Endothelial cell of umbilical vein (primary cell): ENCODE results near the gene CENPF.

Experiments
- EZH2 ChIP-seq: IDR thresholded peaks from 2 replicates; pipeline ENCODE4 v1.6.1; 2012; ENCODE audit warnings: borderline replicate concordance, low read depth, mild to moderate bottlenecking, moderate library complexity, low read length, inconsistent platforms; ENCODE audit not compliant: severe bottlenecking
- GATA2 ChIP-seq: IDR thresholded peaks from 2 replicates; pipeline ENCODE4 v1.7.0; 2011; ENCODE audit warnings: low read depth, mild to moderate bottlenecking, moderate library complexity, mixed read lengths, low read length; ENCODE audit not compliant: insufficient read length, insufficient read depth
- TF ChIP-seq, protein P1 (sequence below), 2 donors: IDR thresholded peaks; 1 replicate in 1 of 2; 2 replicates in 1 of 2; pipeline ENCODE4 v1.5.1; 2011; ENCODE audit warnings: low read length in 2 of 2, mild to moderate bottlenecking in 2 of 2, moderate library complexity in 2 of 2, control low read depth in 1 of 2, inconsistent platforms in 1 of 2, low read depth in 1 of 2; ENCODE audit not compliant: insufficient read depth in 1 of 2; ENCODE audit errors: extremely low read depth in 1 of 2

DNA sequence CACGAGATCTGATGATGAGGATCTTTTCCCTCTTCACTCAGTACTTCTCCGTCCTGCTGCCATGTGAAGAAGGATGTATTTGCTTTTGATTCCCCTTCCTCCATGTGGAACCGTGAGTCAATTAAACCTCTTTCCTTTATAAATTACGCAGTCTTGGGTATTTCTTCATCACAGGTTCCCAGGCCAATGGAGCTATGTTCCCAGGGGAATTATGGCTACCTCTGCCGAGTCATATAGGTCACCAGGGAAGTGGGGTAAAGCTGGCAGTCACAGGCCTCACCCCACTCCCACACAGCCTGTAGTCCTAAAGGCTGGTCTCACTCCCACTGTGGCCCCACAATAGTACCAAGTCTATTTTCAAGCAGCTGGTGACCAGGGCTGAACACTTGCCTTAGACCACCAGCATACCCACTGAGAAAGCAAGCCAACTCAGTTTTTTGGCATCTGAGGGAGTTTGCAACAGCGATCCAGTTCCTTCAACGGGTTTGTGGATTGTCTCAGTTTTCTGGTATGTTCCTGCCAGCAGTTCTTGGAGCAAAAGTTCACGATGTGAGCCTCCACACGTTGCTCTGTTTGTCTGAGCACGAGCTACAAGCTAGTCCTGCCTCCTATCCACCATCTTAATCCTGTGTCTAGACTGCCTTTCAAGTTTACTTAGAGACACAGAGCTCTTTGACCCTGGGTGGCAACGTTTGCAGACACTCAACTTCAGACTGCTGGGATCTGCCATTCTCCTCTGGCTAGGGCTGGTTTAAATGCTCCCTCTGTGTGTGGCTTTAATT is 104.5 kb downstream of the CENPF start:
- TF ChIP-seq EZH2: no peak
- TF ChIP-seq, protein P1, sequence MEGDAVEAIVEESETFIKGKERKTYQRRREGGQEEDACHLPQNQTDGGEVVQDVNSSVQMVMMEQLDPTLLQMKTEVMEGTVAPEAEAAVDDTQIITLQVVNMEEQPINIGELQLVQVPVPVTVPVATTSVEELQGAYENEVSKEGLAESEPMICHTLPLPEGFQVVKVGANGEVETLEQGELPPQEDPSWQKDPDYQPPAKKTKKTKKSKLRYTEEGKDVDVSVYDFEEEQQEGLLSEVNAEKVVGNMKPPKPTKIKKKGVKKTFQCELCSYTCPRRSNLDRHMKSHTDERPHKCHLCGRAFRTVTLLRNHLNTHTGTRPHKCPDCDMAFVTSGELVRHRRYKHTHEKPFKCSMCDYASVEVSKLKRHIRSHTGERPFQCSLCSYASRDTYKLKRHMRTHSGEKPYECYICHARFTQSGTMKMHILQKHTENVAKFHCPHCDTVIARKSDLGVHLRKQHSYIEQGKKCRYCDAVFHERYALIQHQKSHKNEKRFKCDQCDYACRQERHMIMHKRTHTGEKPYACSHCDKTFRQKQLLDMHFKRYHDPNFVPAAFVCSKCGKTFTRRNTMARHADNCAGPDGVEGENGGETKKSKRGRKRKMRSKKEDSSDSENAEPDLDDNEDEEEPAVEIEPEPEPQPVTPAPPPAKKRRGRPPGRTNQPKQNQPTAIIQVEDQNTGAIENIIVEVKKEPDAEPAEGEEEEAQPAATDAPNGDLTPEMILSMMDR (IDR thresholded peaks at IDR 0.05; ENCODE audit: extremely low read depth in 1 of 2, insufficient read depth in 1 of 2, low read depth in 1 of 2, low read length in 2 of 2): no peak
- TF ChIP-seq GATA2: no peak
